OCI-LY3 (cell line): Measurements from ENCODE around the gene MIER3.

Experiments
- CTCF ChIP-seq: fragments of 200-600, 300-600 bp; sonication (generic); IDR thresholded peaks from 2 replicates; pipeline ENCODE4 v1.5.1; 2014; ENCODE audit warnings: antibody characterized with exemption, low read length, low read depth
- EZH2phosphoT487 ChIP-seq: fragments of 200-600 bp; shearing (Covaris generic); IDR thresholded peaks from 2 replicates; pipeline ENCODE4 v1.6.1; 2018; ENCODE audit warnings: antibody characterized with exemption, mixed run types, low read depth

DNA sequence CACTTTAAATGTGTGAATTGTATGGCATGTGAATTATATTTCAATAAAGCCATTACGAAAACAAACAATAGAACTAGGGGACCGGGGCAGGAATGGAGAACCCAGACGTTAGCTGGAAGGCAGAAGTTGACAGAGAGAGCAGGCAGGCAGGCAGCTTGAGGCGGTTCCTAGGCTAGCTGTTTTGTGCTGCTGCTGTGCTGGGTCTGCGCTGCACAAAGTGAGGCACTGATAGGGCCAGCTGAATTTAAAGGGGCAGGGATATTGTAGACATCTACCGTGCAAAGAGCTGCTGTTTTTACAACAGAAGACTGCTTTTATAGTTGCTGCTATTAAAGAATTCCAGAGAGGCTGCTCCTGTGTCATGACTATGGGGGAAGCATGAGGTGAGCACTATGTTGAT, 21.6 kb upstream of the MIER3 start:
- TF ChIP-seq CTCF = no peak
- no peak for TF ChIP-seq EZH2phosphoT487
